Stimulated activated CD8-positive, alpha-beta memory T cell treated with anti-CD3 and anti-CD28 coated beads, Interleukin-15, amount 100 ng/mL, for 24 hours (primary cell): Measurements from ENCODE around the gene FKBP1B.
"Not testable (repeated sequence)": the region's sequence is repeated elsewhere in the genome, so short reads cannot be mapped to it uniquely, and the experiment has no call there.

Experiments
- DNase-seq: peaks from one replicate; pipeline ENCODE4 v3.0.0-alpha.2; 2020; ENCODE audit warnings: low read depth

FKBP1B gene

GRCh38 chr2:24049485-24050021, at the start of gene FKBP1B:
FKBP1B (plus strand) TSS chr2:24049741; CDS start chr2:24049850, 109 bp downstream.
- no peak for DNase-seq

GRCh38 chr2:24007693-24008092, 41.8 kb upstream of the FKBP1B start:
- DNase-seq: no peak

GRCh38 chr2:24008672-24009366, 40.7 kb upstream of the FKBP1B start:
- DNase-seq: no peak

GRCh38 chr2:24009367-24009679, 40.2 kb upstream of the FKBP1B start:
- no peak for DNase-seq

GRCh38 chr2:24009680-24010476, 39.7 kb upstream of the FKBP1B start, which contains the start of gene MFSD2B:
MFSD2B (plus strand) TSS chr2:24010085; CDS start chr2:24010097, 12 bp downstream.
- no peak for DNase-seq

GRCh38 chr2:24010477-24011249, 38.9 kb upstream of the FKBP1B start:
- DNase-seq: no peak

GRCh38 chr2:24011250-24012104, 38.1 kb upstream of the FKBP1B start:
- no peak for DNase-seq

- DNase-seq: no peak
Measured at GRCh38 chr2:24012521-24013188, 36.9 kb upstream of the FKBP1B start.

GRCh38 chr2:24014902-24015301, 34.6 kb upstream of the FKBP1B start:
- not testable (repeated sequence) for DNase-seq

GRCh38 chr2:24015562-24016375, 33.8 kb upstream of the FKBP1B start:
- DNase-seq: no peak

GRCh38 chr2:24016376-24016761, 33.2 kb upstream of the FKBP1B start:
- no peak for DNase-seq

- DNase-seq: no peak
Measured at GRCh38 chr2:24016853-24017703, 32.5 kb upstream of the FKBP1B start.

GRCh38 chr2:24017711-24018110, 31.8 kb upstream of the FKBP1B start:
- no peak for DNase-seq

- DNase-seq: no peak
Measured at GRCh38 chr2:24018241-24018640, 31.3 kb upstream of the FKBP1B start.

- no peak for DNase-seq
Measured at GRCh38 chr2:24019729-24020128, 29.8 kb upstream of the FKBP1B start.

- no peak for DNase-seq
Measured at GRCh38 chr2:24020244-24020643, 29.3 kb upstream of the FKBP1B start.

GRCh38 chr2:24021122-24021998, 28.2 kb upstream of the FKBP1B start:
- DNase-seq: no peak

- DNase-seq: no peak
Measured at GRCh38 chr2:24022324-24022974, 27.1 kb upstream of the FKBP1B start.
